ENCODE measurements around the gene NLGN1. TPM values are rescaled to one million over a fixed set of nuclear protein-coding genes. Genes with fewer than 3 reads are reported as not detected.

NLGN1 gene
- total RNA-seq, 1 experiment from 2014 or later: 5.2 TPM

- no peak overlapping the region for H2BK15ac ChIP-seq (ENCODE audit: low read depth, low read length)
- no peak overlapping the region for H3K27ac ChIP-seq (ENCODE audit: insufficient read length, low read depth, low read length)
- no peak overlapping the region for H2BK20ac ChIP-seq (ENCODE audit: low read depth, low read length, poor library complexity, severe bottlenecking)
- no peaks in the 10 kb centered on the region for H3K9me3 ChIP-seq (ENCODE audit: control insufficient read depth, low read depth, low read length)
- Mint-ChIP-seq H3K9me3 (no peaks in the 10 kb centered on the region), H3K27me3 (ENCODE audit: low read depth) (no peaks in the 10 kb centered on the region), H3K4me3 (no peak overlapping the region), H3K4me1 (peaks cover 31 to 36% of the 10 kb centered on the region in 2 experiments), H3K27ac (no peak overlapping the region), H3K36me3 (ENCODE audit: insufficient read depth in 1 of 3, low read depth in 3 of 3) (no peaks in the 10 kb centered on the region)
- peaks cover 10% of the 10 kb centered on the region; the same call in 1 of the 2 replicates for H3K4me1 ChIP-seq (ENCODE audit: insufficient read depth, low read length)
- no peak overlapping the region for H3K23ac ChIP-seq (ENCODE audit: insufficient read length, low read depth, low read length)
- no peak overlapping the region for H3T11ph ChIP-seq (ENCODE audit: low read length)
- H3K27me3 ChIP-seq (ENCODE audit: insufficient read depth, low read length): no peaks in the 10 kb centered on the region
- no peak overlapping the region for H2AK5ac ChIP-seq (ENCODE audit: insufficient read length, low read length)
- TF ChIP-seq, protein P1, sequence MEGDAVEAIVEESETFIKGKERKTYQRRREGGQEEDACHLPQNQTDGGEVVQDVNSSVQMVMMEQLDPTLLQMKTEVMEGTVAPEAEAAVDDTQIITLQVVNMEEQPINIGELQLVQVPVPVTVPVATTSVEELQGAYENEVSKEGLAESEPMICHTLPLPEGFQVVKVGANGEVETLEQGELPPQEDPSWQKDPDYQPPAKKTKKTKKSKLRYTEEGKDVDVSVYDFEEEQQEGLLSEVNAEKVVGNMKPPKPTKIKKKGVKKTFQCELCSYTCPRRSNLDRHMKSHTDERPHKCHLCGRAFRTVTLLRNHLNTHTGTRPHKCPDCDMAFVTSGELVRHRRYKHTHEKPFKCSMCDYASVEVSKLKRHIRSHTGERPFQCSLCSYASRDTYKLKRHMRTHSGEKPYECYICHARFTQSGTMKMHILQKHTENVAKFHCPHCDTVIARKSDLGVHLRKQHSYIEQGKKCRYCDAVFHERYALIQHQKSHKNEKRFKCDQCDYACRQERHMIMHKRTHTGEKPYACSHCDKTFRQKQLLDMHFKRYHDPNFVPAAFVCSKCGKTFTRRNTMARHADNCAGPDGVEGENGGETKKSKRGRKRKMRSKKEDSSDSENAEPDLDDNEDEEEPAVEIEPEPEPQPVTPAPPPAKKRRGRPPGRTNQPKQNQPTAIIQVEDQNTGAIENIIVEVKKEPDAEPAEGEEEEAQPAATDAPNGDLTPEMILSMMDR (conservative IDR thresholded peaks at IDR 0.05): no peak
- no peak overlapping the region for H3K4me2 ChIP-seq (ENCODE audit: insufficient read depth, insufficient read length, low read length)
- no peak overlapping the region for H3K18ac ChIP-seq (ENCODE audit: insufficient read length, low read depth, low read length)
- H2BK120ac ChIP-seq (ENCODE audit: low read depth, low read length, poor library complexity, severe bottlenecking): no peak overlapping the region
- H3K14ac ChIP-seq (ENCODE audit: insufficient read depth, low read length): no peak overlapping the region
- H3K9ac ChIP-seq (ENCODE audit: extremely low read depth, insufficient read length, low read length): no peak overlapping the region
- H4K5ac ChIP-seq (ENCODE audit: insufficient read length, low read depth, low read length): no peak overlapping the region
- H2BK12ac ChIP-seq (ENCODE audit: insufficient read length, low read depth, low read length): no peak overlapping the region
- no peak overlapping the region for H2AFZ ChIP-seq (ENCODE audit: low read length)
- H3K79me1 ChIP-seq (ENCODE audit: insufficient read depth, low read depth, low read length, poor library complexity, severe bottlenecking): no peaks in the 10 kb centered on the region
- no peak overlapping the region for H3K56ac ChIP-seq (ENCODE audit: insufficient read length, low read depth, low read length)
- no peak overlapping the region for H4K91ac ChIP-seq (ENCODE audit: insufficient read length, low read depth, low read length)
- no peak overlapping the region for H2BK5ac ChIP-seq (ENCODE audit: insufficient read length, low read length)
- H3K79me2 ChIP-seq (ENCODE audit: insufficient read depth, low read length): no peaks in the 10 kb centered on the region; the same call in 1 of the 2 replicates
- no peak for DNase-seq
- H4K20me1 ChIP-seq (ENCODE audit: control insufficient read depth, insufficient read depth, insufficient read length): no peaks in the 10 kb centered on the region
- no peak overlapping the region for H3K4ac ChIP-seq (ENCODE audit: low read depth, low read length)
- H3K23me2 ChIP-seq (ENCODE audit: insufficient read length, low read depth, low read length, poor library complexity, severe bottlenecking): no peaks in the 10 kb centered on the region
- H4K8ac ChIP-seq (replicated peaks; ENCODE audit: insufficient read length, low read depth, low read length): no peak overlapping the region
Measured at GRCh38 chr3:173410436-173410835, 12.9 kb downstream of the NLGN1 start.

Measured in H9 (cell line).